Keratinocyte (primary cell): Measurements from ENCODE around the gene CALHM1. TPM values are rescaled to one million over a fixed set of nuclear protein-coding genes. Genes with fewer than 3 reads are reported as not detected.

ENCODE experiments used
- DNase-seq: peaks from one replicate; pipeline ENCODE4 v3.0.0-alpha.2; 2011; ENCODE audit warnings: low read depth, missing footprints, low spot score
- FAIRE-seq: peaks from 2 replicates; lab custom pipeline; 2011; peaks lifted over from hg19 to GRCh38; lab: Jason Lieb, UNC
- H2AFZ ChIP-seq: 2 replicates; pipeline ENCODE4 v1.6.0; 2012; ENCODE audit warnings: low read length, control low read depth, inconsistent platforms; ENCODE audit not compliant: control insufficient read depth
- H3K27ac ChIP-seq: 2 replicates; pipeline ENCODE4 v1.5.1; 2011; ENCODE audit warnings: low read length; ENCODE audit not compliant: control insufficient read depth, insufficient read depth
- H3K27me3 ChIP-seq: 3 replicates; pipeline ENCODE4 v1.6.0; 2011; ENCODE audit warnings: low read length; ENCODE audit not compliant: control insufficient read depth, insufficient read depth; ENCODE audit errors: extremely low read depth
- H3K36me3 ChIP-seq, 2 experiments: 2 replicates in 1 of 2; 3 replicates in 1 of 2; pipeline ENCODE4 v1.5.1; 2011; ENCODE audit warnings: low read length in 2 of 2, mild to moderate bottlenecking in 1 of 2; ENCODE audit not compliant: control insufficient read depth in 2 of 2, insufficient read depth in 2 of 2; ENCODE audit errors: extremely low read depth in 1 of 2
- H3K4me1 ChIP-seq: 3 replicates; pipeline ENCODE4 v1.5.1; 2011; ENCODE audit warnings: low read length; ENCODE audit not compliant: control insufficient read depth, insufficient read depth; ENCODE audit errors: extremely low read depth
- H3K4me2 ChIP-seq: 3 replicates; pipeline ENCODE4 v1.6.0; 2011; ENCODE audit warnings: low read depth, low read length; ENCODE audit not compliant: control insufficient read depth, insufficient read depth; ENCODE audit errors: extremely low read depth
- H3K4me3 ChIP-seq, 3 experiments: fragments of 200-600 bp in 1 of 3; sonication (generic) in 1 of 3; 2 replicates in 2 of 3; 3 replicates in 1 of 3; pipeline ENCODE4 v1.5.1; 2011 to 2016; ENCODE audit warnings: low read length in 3 of 3, mild to moderate bottlenecking in 3 of 3, control low read depth in 2 of 3, inconsistent platforms in 1 of 3, low read depth in 1 of 3, mixed read lengths in 1 of 3, mixed run types in 1 of 3, moderate library complexity in 1 of 3; ENCODE audit not compliant: control insufficient read depth in 2 of 3, insufficient read depth in 2 of 3; ENCODE audit errors: extremely low read depth in 1 of 3
- H3K79me2 ChIP-seq: 2 replicates; pipeline ENCODE4 v1.6.0; 2012; ENCODE audit warnings: low read length; ENCODE audit not compliant: control insufficient read depth, insufficient read depth
- H3K9ac ChIP-seq: 3 replicates; pipeline ENCODE4 v1.6.0; 2011; ENCODE audit warnings: low read length; ENCODE audit not compliant: control insufficient read depth, insufficient read depth; ENCODE audit errors: extremely low read depth
- H3K9me1 ChIP-seq: 3 replicates; pipeline ENCODE4 v1.6.0; 2011; ENCODE audit warnings: low read length; ENCODE audit not compliant: control insufficient read depth, insufficient read depth; ENCODE audit errors: extremely low read depth
- H3K9me3 ChIP-seq: 2 replicates; pipeline ENCODE4 v1.5.1; 2012; ENCODE audit warnings: low read depth, low read length; ENCODE audit not compliant: control insufficient read depth
- H4K20me1 ChIP-seq: 3 replicates; pipeline ENCODE4 v1.6.0; 2011; ENCODE audit warnings: low read length; ENCODE audit not compliant: control insufficient read depth, insufficient read depth; ENCODE audit errors: extremely low read depth
- EZH2 ChIP-seq: IDR thresholded peaks from one replicate; pipeline ENCODE4 v1.6.1; 2012; ENCODE audit warnings: inconsistent platforms, mild to moderate bottlenecking, low read length, moderate library complexity
- dilution Hi-C: fragments of 300-500 bp; cut with MboI; formaldehyde crosslinking; loops from one replicate; pipeline ENCODE4 v1.7.0; 2020; ENCODE audit warnings: low sequenced_read_pairs; ENCODE audit not compliant: extremely low pct_ligation_motif_present
- polyA plus RNA-seq, 5 experiments: library from polyadenylated mRNA; depleted of rRNA in 3 of 5; stranded (reverse) in 3 of 5; stranded (forward) in 1 of 5; unstranded in 1 of 5; fragments of >200 nt; gene quantifications; 1 replicate in 1 of 5; 2 replicates in 3 of 5; 3 replicates in 1 of 5; pipeline versions ENCODE4 v1.2.1 to v1.2.3, GENCODE V29; 2011 to 2012; ENCODE audit warnings: missing spikeins in 2 of 5, low read depth in 1 of 5, low replicate concordance in 1 of 5
- TF ChIP-seq, protein P1 (sequence below), 3 experiments: IDR thresholded peaks in 1 of 3; conservative IDR thresholded peaks in 1 of 3; optimal IDR thresholded peaks in 1 of 3; 2 replicates in 2 of 3; 3 replicates in 1 of 3; pipeline versions ENCODE3 to v1.5.1; 2011; ENCODE audit warnings: low read length in 3 of 3, mild to moderate bottlenecking in 3 of 3, moderate library complexity in 2 of 3, control low read depth in 1 of 3, inconsistent platforms in 1 of 3; ENCODE audit not compliant: insufficient read depth in 2 of 3; ENCODE audit errors: extremely low read depth in 1 of 3

The CALHM1 gene
- polyA plus RNA-seq, 1 donor (not counting 4 experiments of a cell fraction or from before 2014, with no cell fraction given), result not detected

DNA sequence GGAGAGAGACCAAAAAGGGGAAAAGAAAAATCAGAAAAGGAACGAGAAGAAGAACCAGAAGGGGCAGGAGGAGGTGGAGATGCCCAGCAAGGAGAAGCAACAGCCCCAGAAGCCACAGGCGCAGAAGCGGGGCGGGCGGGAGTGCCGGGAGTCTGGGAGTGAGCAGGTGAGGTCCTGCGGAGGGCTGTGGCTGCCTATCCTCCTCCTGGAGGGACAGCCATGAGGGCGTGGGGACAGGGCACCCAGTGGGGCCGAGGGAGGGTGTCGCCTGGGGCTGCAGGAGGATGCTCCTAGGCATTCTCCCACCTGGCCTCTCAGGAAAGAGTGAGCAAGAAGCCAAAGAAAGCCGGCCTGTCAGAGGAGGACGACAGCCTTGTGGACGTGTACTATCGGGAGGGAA, 18.3 kb downstream of the CALHM1 start:
- DNase-seq (no peak), FAIRE-seq (no peak)
- TF ChIP-seq, protein P1, sequence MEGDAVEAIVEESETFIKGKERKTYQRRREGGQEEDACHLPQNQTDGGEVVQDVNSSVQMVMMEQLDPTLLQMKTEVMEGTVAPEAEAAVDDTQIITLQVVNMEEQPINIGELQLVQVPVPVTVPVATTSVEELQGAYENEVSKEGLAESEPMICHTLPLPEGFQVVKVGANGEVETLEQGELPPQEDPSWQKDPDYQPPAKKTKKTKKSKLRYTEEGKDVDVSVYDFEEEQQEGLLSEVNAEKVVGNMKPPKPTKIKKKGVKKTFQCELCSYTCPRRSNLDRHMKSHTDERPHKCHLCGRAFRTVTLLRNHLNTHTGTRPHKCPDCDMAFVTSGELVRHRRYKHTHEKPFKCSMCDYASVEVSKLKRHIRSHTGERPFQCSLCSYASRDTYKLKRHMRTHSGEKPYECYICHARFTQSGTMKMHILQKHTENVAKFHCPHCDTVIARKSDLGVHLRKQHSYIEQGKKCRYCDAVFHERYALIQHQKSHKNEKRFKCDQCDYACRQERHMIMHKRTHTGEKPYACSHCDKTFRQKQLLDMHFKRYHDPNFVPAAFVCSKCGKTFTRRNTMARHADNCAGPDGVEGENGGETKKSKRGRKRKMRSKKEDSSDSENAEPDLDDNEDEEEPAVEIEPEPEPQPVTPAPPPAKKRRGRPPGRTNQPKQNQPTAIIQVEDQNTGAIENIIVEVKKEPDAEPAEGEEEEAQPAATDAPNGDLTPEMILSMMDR (optimal IDR thresholded peaks at IDR 0.05 in 1 of 3, IDR thresholded peaks at IDR 0.05 in 1 of 3, conservative IDR thresholded peaks at IDR 0.05 in 1 of 3; ENCODE audit: extremely low read depth in 1 of 3, insufficient read depth in 2 of 3, low read length in 3 of 3), result no peak
- TF ChIP-seq EZH2, result no peak
- H4K20me1 ChIP-seq, result no peaks in the 10 kb centered on the region
- no peak overlapping the region for H3K4me3 ChIP-seq
- H3K9me1 ChIP-seq, result no peaks in the 10 kb centered on the region
- peaks cover 63 to 64% of the 10 kb centered on the region in 2 experiments for H3K36me3 ChIP-seq
- H3K4me2 ChIP-seq, result no peak overlapping the region
- no peaks in the 10 kb centered on the region for H3K4me1 ChIP-seq
- H3K27me3 ChIP-seq, result no peaks in the 10 kb centered on the region
- H3K9me3 ChIP-seq, result no peaks in the 10 kb centered on the region
- no peak overlapping the region for H3K9ac ChIP-seq
- H3K79me2 ChIP-seq, result no peaks in the 10 kb centered on the region
- H2AFZ ChIP-seq, result no peak overlapping the region
- dilution Hi-C loops, result no loop called here
- H3K27ac ChIP-seq, result no peak overlapping the region

DNA sequence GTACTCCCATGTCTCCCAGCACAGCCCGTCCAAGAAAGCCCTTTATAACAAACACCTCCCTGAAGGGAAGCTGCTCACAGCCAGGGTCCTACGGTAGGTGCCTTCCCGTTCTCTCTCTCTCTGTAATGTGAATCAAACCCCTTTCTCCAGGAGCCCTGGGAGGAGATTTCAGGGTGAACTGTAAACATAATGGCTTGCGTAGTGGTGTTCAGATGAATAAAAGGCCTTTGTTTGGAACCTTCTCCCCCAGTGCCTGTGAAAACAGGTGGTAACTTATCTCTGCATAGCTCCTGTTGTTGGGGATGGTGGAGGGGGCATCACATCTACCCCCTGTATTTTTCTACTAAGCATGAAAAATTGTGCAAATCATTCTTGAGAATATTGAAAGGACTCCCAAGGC, 18.9 kb downstream of the CALHM1 start:
- Histone ChIP-seq H3K36me3 (peaks cover 59 to 60% of the 10 kb centered on the region in 2 experiments), H3K9ac (no peak overlapping the region)
- dilution Hi-C loops, result no loop called here

More for the DNA sequence above, 18.9 kb downstream of the CALHM1 start:
- FAIRE-seq (no peak), DNase-seq (no peak)
- H3K27me3 ChIP-seq, result no peaks in the 10 kb centered on the region
- H3K9me1 ChIP-seq, result no peaks in the 10 kb centered on the region
- no peak overlapping the region for H3K4me3 ChIP-seq
- H3K9me3 ChIP-seq, result no peaks in the 10 kb centered on the region
- H3K27ac ChIP-seq, result no peak overlapping the region
- no peak overlapping the region for H2AFZ ChIP-seq
- no peak overlapping the region for H3K4me2 ChIP-seq
- TF ChIP-seq, protein P1 (optimal IDR thresholded peaks at IDR 0.05 in 1 of 3, IDR thresholded peaks at IDR 0.05 in 1 of 3, conservative IDR thresholded peaks at IDR 0.05 in 1 of 3; ENCODE audit: extremely low read depth in 1 of 3, insufficient read depth in 2 of 3, low read length in 3 of 3), result no peak
- TF ChIP-seq EZH2, result no peak
- H4K20me1 ChIP-seq, result no peaks in the 10 kb centered on the region
- no peaks in the 10 kb centered on the region for H3K4me1 ChIP-seq
- no peaks in the 10 kb centered on the region for H3K79me2 ChIP-seq
